ENCODE results near the gene SART3.
A peak's percentile ranks its signal among the peaks of the same experiment; 100 is the strongest.
"Not testable (repeated sequence)": the region's sequence is repeated elsewhere in the genome, so short reads cannot be mapped to it uniquely, and the experiment has no call there.

Gene SART3

DNA sequence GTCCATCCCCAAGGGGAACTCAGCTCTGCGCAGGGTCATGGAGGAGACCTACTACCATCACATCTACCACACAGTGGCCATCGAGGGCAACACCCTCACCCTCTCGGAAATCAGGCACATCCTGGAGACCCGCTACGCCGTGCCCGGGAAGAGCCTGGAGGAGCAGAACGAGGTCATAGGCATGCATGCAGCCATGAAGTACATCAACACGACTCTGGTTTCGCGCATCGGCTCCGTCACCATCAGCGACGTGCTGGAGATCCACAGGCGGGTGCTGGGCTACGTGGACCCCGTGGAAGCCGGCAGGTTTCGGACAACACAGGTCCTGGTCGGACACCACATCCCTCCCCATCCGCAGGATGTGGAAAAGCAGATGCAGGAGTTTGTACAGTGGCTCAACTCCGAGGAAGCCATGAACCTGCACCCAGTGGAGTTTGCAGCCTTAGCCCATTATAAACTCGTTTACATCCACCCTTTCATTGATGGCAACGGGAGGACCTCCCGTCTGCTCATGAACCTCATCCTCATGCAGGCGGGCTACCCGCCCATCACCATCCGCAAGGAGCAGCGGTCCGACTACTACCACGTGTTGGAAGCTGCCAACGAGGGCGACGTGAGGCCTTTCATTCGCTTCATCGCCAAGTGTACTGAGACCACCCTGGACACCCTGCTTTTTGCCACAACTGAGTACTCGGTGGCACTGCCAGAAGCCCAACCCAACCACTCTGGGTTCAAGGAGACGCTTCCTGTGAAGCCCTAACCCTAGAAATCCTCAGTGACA is 42.1 kb downstream of the SART3 start:
- no peak for DNase-seq (ENCODE audit: low spot score)

DNA sequence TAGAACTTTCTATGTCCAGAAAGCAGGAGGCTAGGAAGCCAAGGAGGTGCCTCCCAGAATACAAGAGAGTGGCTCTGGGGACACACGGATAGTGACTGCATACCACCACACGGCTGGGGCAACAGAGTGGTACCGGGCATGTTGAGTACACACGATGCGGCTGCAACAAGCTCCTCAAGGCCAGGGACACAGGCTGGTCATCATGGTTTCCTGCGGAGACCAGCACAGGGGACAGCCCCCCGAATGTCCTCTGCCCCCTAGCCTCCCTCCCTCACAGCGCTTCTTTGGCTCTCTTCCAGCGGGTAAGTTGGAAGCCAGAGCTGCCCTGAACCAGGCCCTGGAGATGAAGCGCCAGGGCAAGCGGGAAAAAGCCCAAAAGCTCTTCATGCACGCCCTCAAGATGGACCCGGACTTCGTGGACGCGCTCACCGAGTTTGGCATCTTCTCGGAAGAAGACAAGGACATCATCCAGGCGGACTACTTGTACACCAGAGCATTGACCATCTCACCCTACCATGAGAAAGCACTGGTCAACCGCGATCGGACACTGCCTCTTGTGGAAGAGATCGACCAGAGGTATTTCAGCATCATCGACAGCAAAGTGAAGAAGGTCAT is 42.8 kb downstream of the SART3 start:
- DNase-seq (ENCODE audit: low spot score): no peak

DNA sequence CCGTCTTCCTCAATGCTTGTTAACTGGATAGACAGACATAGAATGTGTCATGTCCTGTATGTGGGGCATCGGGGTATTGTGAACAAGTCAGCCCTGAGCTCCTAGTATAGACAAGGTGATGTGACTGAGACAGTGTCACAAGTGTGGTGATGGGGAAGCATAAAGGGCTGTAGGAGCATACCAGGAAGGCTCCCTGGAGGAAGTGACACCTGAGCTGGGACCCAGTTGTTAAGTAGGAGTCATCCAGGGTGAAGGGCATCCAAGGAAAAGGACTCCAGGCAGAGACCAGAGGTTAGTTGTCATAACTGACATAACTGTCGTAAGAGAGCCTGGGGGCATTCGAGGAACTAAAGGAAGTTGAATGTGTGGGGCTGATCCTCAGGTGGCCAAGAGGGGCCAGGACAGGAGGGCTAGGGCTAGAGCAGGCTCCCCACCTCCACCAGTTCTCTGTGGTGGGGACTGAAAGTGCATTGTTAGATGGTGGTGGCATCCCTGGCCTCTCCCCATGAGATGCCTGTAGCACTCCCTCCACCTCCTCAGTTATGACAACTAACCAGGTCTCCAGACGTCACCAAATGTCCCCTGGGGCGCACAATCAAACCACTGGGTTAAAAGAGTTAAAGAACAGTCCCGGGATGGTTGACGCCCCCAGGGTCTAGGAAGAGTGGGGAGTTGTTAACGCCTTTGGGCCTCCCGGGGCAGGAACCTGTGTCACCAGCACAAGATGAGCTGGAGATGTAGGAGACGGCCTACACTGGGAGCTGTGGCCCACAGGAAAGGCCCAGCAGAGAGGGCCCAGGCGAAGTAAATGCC is 43.5 kb downstream of the SART3 start:
- DNase-seq (ENCODE audit: low spot score): no peak

DNA sequence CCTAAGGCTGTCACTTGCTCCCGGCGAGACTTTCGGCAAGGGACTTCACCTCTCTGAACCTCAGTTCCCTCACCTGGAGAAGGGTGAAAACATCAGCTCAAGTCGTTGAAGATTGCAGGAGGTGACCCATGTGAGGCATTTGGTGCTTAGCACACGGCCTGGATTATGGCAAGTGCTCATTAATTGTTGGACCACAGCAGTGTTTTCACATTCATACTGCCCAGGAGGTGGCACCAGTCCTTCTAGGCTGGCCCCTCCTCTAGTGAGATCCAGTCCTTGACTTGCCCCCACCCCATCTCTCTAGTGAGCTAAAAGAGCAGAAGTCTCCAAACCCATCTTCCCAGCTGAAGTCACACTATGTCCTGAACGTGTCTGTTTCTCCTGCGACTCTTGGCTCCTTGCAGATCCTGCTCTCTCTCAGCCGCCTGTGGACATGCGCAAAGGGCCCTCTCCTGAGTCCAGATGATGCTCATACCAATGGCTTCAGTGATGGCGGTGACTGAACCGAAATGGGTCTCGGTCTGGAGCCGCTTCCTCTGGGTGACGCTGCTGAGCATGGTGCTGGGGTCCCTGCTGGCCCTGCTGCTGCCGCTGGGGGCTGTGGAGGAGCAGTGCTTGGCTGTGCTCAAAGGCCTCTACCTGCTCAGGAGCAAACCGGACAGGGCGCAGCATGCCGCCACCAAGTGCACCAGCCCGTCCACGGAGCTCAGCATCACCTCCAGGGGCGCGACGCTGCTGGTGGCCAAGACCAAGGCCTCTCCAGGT is 44.3 kb downstream of the SART3 start:
- no peak for DNase-seq (ENCODE audit: low spot score)

DNA sequence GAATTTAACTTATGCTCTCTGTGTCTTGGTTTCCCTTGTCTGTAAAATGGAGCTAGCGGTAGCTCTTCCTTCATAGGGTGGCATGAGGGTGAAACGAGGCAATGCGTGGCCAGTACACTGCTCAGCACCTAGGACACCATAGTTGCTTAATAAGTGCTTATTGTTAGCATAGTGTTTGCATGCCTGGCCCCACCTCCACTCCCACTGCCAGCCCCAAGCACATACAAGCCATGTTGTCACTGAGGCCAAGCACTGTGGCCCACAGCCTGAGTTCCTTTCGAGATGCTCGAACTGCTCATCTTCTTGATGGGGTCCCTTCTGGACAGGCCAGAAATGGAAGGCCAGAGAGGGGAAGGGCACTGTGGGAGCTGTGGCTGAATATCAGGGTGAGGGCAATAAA is 45.1 kb downstream of the SART3 start:
- DNase-seq (ENCODE audit: low spot score): peak; percentile 13

DNA sequence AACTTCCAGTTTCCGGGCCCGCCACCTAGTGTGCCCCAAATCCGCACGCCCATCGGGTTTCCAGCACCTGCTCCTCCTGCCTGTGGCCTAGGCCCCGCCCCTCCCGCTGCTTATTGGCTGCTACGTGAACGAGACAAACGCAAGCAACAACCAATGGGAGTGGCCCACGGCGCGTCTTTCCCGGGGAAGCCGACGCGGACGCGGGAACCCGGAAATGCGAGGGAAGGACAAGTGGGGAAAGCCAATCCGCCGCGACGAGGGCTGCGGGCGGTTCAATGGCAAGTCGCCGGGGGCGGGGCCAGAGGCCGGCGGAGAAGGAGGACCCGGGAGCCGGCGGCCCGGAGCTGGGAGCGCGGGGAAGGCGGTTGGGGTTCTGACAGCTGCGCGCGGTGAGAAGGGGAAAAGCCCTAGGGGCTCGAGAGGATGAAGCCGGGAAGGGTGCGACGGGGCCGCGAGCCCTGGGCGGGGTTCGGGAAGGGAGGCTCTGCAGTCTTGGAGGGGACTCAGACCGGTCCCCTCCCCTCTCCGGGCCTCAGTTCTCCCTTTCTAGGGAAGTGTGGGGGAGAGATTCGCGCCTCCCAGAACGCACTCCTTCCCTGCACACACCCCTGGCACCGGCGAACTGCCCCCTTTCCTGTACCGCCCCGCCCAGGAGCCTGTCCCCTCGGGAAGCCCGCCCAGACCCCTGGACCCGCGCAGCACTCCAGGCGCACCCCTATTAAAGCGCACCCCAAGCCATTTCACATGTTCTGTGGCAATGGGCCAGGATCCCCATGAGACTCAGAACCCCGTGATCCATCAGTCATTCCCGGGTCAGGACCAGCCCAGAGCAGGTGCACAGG is 45.8 kb downstream of the SART3 start, which contains the start of gene FICD:
Gene FICD, plus strand, starts transcription at position 305 of the 842 bp plus-strand sequence. CDS start 1,696 bp downstream, outside the sequence.
- DNase-seq (ENCODE audit: low spot score): peak; percentile 99

GRCh38 chr12:108514468-108514972 is 46.5 kb downstream of the SART3 start:
- no peak for DNase-seq (ENCODE audit: low spot score)

- peak; percentile 66 for DNase-seq (ENCODE audit: low spot score)
These were observed 49.1 kb downstream of the SART3 start for GRCh38 chr12:108511633-108512540.

DNA sequence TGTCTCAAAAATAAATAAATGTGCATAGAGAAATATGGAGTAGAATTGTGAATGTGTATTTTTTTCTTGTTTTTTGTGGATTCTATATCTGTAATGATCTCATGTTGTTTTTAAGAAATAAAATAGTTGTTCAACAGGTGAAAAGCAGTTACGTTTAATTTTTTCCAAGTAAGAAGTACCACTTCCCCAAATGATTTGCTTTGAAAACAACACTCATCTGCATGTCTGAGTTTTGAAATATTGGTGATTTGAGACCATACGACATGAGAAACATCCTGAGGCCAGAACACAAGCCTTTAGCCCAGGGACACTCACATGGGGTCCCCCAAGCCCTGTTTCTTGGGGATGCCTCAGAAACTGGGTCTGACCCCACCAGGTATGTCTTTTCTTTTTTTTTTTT is 50.1 kb downstream of the SART3 start:
- DNase-seq (ENCODE audit: low spot score): no peak

DNA sequence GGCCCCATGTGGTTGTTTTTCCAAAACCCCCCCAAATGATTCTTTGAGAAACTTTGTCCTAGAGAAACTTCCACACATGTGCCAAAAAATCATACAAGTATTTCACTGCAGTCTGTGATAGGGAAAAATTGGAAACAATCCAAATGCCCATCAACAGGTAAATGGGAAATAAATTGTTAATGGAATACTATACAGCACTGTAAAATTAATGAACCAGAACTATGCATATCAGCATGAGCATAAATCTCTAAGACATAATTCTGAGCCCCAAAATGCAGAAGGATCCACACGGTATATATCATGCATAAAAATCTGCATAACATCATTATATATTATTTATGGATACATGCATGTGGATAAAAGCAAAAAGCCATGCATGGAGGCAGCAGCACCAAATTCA is 51.2 kb downstream of the SART3 start:
- no peak for DNase-seq (ENCODE audit: low spot score)

DNA sequence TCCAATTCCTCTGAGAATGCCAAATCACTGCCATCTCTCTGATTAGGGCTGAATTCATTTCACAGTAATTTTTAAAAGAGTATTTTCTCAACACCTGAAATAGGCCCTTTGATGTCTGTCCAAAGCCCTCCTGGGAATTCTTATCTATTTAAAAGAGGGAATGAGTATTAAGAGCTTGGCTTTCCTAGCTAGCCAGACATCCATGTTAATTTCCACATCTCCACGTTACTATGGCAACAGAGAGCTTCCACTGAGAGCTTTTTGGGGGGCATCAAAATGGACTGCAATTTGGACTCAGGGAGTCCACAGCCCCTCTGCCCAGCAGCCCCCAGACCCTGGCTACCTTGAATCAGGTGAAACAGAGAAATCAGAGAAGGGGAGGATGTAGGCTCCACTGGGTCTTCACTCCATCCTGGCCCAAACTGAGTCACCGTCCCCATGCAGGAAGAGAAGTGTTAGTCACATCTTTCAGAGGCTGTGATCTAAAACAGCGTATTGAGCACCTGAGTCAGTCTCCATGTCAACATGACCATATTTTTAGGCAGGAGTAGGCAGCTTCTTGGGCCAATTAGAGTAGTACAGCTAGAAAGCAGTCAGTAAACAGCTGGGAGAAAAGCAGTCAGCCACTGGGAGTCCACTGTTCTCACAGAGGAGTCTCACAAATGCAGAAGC is 52.9 kb downstream of the SART3 start:
- DNase-seq (ENCODE audit: low spot score): peak; percentile 91

- no peak for DNase-seq (ENCODE audit: low spot score)
These were observed 55.8 kb downstream of the SART3 start for GRCh38 chr12:108505129-108505528.

- no peak for DNase-seq (ENCODE audit: low spot score)
These were observed 58.1 kb downstream of the SART3 start for GRCh38 chr12:108502922-108503321.

- no peak for DNase-seq (ENCODE audit: low spot score)
These were observed 62.8 kb downstream of the SART3 start for GRCh38 chr12:108498136-108498535.

- DNase-seq (ENCODE audit: low spot score): no peak
These were observed 65.0 kb downstream of the SART3 start for GRCh38 chr12:108495823-108496579.

DNA sequence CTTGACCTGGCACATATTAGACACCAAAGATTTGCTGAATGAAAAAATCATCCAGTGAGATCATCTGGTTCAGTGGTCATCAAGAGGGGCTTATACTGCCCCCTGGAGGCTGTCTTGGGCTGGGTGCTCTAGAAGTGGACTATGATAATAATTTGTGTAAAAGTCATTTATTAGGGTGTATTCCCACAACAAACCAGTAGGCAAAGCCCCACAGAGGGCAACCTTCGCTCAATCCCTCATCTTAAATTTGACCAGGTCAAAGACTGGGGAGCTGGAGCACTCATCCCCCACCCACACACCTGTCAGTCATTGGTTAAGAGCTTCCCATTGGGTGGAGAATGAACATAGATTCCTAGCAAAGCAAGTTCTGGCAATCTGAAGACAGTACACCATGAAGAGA is 65.9 kb downstream of the SART3 start:
- DNase-seq (ENCODE audit: low spot score): peak; percentile 39

DNA sequence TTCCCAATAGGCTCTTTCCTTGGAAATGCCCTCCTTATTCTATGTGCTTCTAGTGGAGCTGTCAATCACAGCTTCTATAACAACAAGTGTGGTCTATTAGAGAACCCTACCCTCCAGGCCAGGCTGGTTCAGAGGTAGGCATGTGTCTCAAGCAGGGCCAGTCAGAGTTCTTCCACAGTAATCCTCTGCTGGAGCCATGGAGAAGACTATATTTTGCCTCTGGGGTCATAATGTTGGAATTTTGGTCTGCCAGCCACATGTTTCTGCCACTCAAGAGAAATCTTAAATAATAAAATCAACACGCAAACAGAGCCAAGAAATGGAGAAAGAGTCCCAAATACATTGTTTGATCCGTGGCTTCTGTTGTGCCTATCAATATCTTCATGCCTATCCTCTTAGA is 69.7 kb downstream of the SART3 start:
- no peak for DNase-seq (ENCODE audit: low spot score)

DNA sequence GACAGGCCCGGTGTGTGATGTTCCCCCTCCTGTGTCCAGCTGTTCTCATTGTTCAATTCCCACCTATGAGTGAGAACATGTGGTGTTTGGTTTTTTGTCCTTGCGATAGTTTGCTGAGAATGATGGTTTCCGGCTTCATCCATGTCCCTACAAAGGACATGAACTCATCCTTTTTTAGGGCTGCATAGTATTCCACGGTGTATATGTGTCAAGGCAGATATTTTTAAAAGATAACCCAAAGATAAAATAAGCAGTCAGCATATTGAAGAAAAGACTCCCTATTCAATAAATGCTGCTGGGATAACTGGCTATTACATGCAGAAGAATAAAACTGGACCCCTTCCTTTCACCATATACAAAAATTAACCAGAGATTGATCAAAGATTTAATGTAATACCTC is 73.9 kb downstream of the SART3 start:
- not testable (repeated sequence) for DNase-seq (ENCODE audit: low spot score)

All from kidney tubule cell (primary cell).